ENCODE measurements around the gene LAMB2. TPM values are rescaled to one million over a fixed set of nuclear protein-coding genes. Genes with fewer than 3 reads are reported as not detected.

The LAMB2 gene
- total and polyA plus RNA-seq, 2 experiments from 2014 or later = 71.3 to 154 TPM

DNA sequence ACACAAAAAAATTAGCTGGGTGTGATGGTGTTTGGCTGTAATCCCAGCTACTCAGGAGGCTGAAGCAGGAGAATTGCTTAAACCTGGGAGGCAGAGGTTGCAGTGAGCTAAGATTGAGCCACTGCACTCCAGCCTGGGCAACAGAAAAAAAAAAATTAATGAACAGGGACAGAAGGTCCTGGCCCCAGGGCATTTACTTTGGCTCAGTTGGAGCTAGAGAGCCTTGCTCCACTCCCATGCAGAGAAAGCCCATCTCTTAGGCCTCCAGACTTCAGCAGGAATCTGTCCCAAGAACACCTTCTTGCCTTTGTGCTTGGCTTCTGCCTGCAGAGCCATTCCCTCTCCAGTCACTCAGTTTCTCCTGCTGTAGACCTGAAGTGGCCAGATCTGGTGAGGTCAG is 47.3 kb upstream of the LAMB2 start (continued):
- TF ChIP-seq, protein P1, sequence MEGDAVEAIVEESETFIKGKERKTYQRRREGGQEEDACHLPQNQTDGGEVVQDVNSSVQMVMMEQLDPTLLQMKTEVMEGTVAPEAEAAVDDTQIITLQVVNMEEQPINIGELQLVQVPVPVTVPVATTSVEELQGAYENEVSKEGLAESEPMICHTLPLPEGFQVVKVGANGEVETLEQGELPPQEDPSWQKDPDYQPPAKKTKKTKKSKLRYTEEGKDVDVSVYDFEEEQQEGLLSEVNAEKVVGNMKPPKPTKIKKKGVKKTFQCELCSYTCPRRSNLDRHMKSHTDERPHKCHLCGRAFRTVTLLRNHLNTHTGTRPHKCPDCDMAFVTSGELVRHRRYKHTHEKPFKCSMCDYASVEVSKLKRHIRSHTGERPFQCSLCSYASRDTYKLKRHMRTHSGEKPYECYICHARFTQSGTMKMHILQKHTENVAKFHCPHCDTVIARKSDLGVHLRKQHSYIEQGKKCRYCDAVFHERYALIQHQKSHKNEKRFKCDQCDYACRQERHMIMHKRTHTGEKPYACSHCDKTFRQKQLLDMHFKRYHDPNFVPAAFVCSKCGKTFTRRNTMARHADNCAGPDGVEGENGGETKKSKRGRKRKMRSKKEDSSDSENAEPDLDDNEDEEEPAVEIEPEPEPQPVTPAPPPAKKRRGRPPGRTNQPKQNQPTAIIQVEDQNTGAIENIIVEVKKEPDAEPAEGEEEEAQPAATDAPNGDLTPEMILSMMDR (conservative IDR thresholded peaks at IDR 0.05; ENCODE audit: low read depth in 2 of 2) = no peak

DNA sequence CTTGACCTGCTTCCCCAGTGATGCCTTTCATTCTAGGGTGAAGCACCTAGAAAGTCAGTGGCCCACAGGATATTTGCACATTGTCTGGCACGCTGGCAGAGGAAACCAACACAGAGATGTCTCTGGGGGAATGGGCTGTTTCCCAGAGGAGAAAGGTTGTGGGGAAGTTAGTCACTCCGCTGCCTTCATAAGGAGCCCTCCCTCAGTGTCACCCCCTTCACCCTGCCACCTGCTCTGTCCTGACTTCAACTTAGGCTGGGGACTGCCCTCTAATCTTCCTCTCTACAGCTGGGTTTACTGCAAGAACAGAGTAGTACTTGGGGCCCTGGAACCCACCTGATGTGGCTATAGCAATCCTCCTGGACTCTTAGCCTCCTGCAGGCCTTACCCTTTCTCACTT is 44.2 kb upstream of the LAMB2 start:
- Histone ChIP-seq H3K36me3 (ENCODE audit: insufficient read depth) (no peaks in the 10 kb centered on the region), H3K79me2 (replicated peaks; ENCODE audit: insufficient read depth) (no peaks in the 10 kb centered on the region), H3K27ac (ENCODE audit: low read depth) (no peak overlapping the region), H3F3A (replicated peaks; ENCODE audit: low read depth) (no peaks in the 10 kb centered on the region), H2AFZ (no peak overlapping the region), H3K4me2 (no peak overlapping the region), H3K4me1 (ENCODE audit: insufficient read depth) (peaks cover 9% of the 10 kb centered on the region), H4K20me1 (replicated peaks; ENCODE audit: insufficient read depth) (no peaks in the 10 kb centered on the region), H3K4me3 (no peak overlapping the region), H3K9me2 (ENCODE audit: insufficient read depth) (no peaks in the 10 kb centered on the region), H3K27me3 (ENCODE audit: insufficient read depth) (no peaks in the 10 kb centered on the region)
- peaks cover 15% of the 10 kb centered on the region for H3K4me1 Mint-ChIP-seq
- H3K9me3 Mint-ChIP-seq = peaks cover 7% of the 10 kb centered on the region; the same call in 2 of the 3 replicates
- no peak for TF ChIP-seq EZH2phosphoT487 (IDR thresholded peaks at IDR 0.05; ENCODE audit: unreplicated experiment)
- TF ChIP-seq, protein P2, sequence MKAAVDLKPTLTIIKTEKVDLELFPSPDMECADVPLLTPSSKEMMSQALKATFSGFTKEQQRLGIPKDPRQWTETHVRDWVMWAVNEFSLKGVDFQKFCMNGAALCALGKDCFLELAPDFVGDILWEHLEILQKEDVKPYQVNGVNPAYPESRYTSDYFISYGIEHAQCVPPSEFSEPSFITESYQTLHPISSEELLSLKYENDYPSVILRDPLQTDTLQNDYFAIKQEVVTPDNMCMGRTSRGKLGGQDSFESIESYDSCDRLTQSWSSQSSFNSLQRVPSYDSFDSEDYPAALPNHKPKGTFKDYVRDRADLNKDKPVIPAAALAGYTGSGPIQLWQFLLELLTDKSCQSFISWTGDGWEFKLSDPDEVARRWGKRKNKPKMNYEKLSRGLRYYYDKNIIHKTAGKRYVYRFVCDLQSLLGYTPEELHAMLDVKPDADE (IDR thresholded peaks at IDR 0.05) = no peak
- TF ChIP-seq NANOG (IDR thresholded peaks at IDR 0.05; ENCODE audit: borderline replicate concordance) = no peak
- no peak for TF ChIP-seq CREB1 (CRISPR knock-in tag; IDR thresholded peaks at IDR 0.05; ENCODE audit: low read depth)
- TF ChIP-seq, protein P1 (conservative IDR thresholded peaks at IDR 0.05; ENCODE audit: low read depth in 2 of 2) = no peak
- ATAC-seq = no peak
- H3K27me3 Mint-ChIP-seq (ENCODE audit: insufficient read depth, low read depth, poor library complexity) = peaks cover 5% of the 10 kb centered on the region
- H3K27ac Mint-ChIP-seq = no peak overlapping the region
- H3K36me3 Mint-ChIP-seq (ENCODE audit: low read depth) = peaks cover 2% of the 10 kb centered on the region; the same call in 1 of the 3 replicates
- DNase-seq (ENCODE audit: low spot score) = no peak
- no peak overlapping the region for H3K4me3 Mint-ChIP-seq

DNA sequence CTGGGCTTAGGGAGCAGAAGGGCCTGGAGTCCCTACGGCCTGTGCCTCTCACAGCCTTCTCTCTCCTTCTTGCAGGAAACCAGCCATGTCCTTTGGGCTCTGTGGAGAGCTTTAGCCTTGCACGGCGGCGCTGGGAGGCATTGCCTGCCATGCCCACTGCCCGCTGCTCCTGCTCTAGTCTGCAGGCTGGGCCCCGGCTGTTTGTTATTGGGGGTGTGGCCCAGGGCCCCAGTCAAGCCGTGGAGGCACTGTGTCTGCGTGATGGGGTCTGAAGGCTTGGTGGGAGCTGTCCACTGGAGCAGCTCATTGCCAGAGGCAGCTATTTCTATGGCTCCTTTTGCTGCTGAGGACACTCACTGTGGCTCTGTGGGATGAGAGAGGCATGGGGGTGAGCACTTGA is 42.7 kb upstream of the LAMB2 start:
- Histone ChIP-seq H3K27ac (ENCODE audit: low read depth) (no peak overlapping the region), H2AFZ (no peak overlapping the region), H3K4me1 (ENCODE audit: insufficient read depth) (peaks cover 9% of the 10 kb centered on the region), H3F3A (replicated peaks; ENCODE audit: low read depth) (no peaks in the 10 kb centered on the region), H4K20me1 (replicated peaks; ENCODE audit: insufficient read depth) (no peaks in the 10 kb centered on the region), H3K79me2 (replicated peaks; ENCODE audit: insufficient read depth) (no peaks in the 10 kb centered on the region), H3K4me3 (no peak overlapping the region), H3K27me3 (ENCODE audit: insufficient read depth) (no peaks in the 10 kb centered on the region), H3K4me2 (no peak overlapping the region), H3K36me3 (ENCODE audit: insufficient read depth) (no peaks in the 10 kb centered on the region), H3K9me2 (ENCODE audit: insufficient read depth) (no peaks in the 10 kb centered on the region)
- peaks cover 21% of the 10 kb centered on the region for H3K4me1 Mint-ChIP-seq
- ATAC-seq (no peak), DNase-seq (ENCODE audit: low spot score) (no peak)
- peaks cover 3% of the 10 kb centered on the region for H3K27me3 Mint-ChIP-seq (ENCODE audit: insufficient read depth, low read depth, poor library complexity)
- peaks cover 2% of the 10 kb centered on the region; the same call in 1 of the 3 replicates for H3K36me3 Mint-ChIP-seq (ENCODE audit: low read depth)
- no peak for TF ChIP-seq ZNF114 (CRISPR knock-in tag; IDR thresholded peaks at IDR 0.05)
- no peak for TF ChIP-seq EZH2phosphoT487 (IDR thresholded peaks at IDR 0.05; ENCODE audit: unreplicated experiment)
- no peaks in the 10 kb centered on the region for H3K9me3 Mint-ChIP-seq
- no peak overlapping the region for H3K4me3 Mint-ChIP-seq
- H3K27ac Mint-ChIP-seq = no peak overlapping the region
